NCI-H524 (cell line): Measurements from ENCODE around the gene ASB4.
"Not testable (repeated sequence)": the region's sequence is repeated elsewhere in the genome, so short reads cannot be mapped to it uniquely, and the experiment has no call there.

Experiments
- DNase-seq, 2 experiments: peaks; one replicate each; lab custom pipeline; 2025; lab: John Stamatoyannopoulos, UW

The ASB4 gene

GRCh38 chr7:95485391-95486123, at the start of gene ASB4:
ASB4 (plus strand) TSS chr7:95485943; CDS start chr7:95485972, 29 bp downstream.
- no peak for DNase-seq

GRCh38 chr7:95436407-95436806, 49.3 kb upstream of the ASB4 start:
- DNase-seq, result no peak

GRCh38 chr7:95440394-95441038, 45.2 kb upstream of the ASB4 start:
- DNase-seq, result no peak

GRCh38 chr7:95441042-95441823, 44.5 kb upstream of the ASB4 start:
- DNase-seq, result no peak

GRCh38 chr7:95444796-95445195, 40.9 kb upstream of the ASB4 start:
- no peak for DNase-seq

GRCh38 chr7:95446618-95447017, 39.1 kb upstream of the ASB4 start:
- DNase-seq, result no peak

- DNase-seq, result no peak
Measured at GRCh38 chr7:95454438-95455045, 31.2 kb upstream of the ASB4 start.

GRCh38 chr7:95457947-95458346, 27.8 kb upstream of the ASB4 start:
- DNase-seq, result no peak

- DNase-seq, result not testable (repeated sequence)
Measured at GRCh38 chr7:95460653-95461052, 25.1 kb upstream of the ASB4 start.

GRCh38 chr7:95467912-95468607, 17.7 kb upstream of the ASB4 start:
- DNase-seq, result no peak

- no peak for DNase-seq
Measured at GRCh38 chr7:95469187-95469586, 16.6 kb upstream of the ASB4 start.

- DNase-seq, result peak; percentile 69 to 85
Measured at GRCh38 chr7:95469848-95470247, 15.9 kb upstream of the ASB4 start.

- DNase-seq, result no peak
Measured at GRCh38 chr7:95470452-95470851, 15.3 kb upstream of the ASB4 start.

GRCh38 chr7:95471071-95471470, 14.7 kb upstream of the ASB4 start:
- DNase-seq, result no peak

GRCh38 chr7:95472581-95473161, 13.1 kb upstream of the ASB4 start:
- DNase-seq, result no peak

GRCh38 chr7:95473276-95473985, 12.3 kb upstream of the ASB4 start:
- peak; percentile 94 to 96 for DNase-seq

GRCh38 chr7:95476072-95476847, 9.5 kb upstream of the ASB4 start:
- peak in 1 of 2 experiments; percentile 17 for DNase-seq

GRCh38 chr7:95476904-95477594, 8.7 kb upstream of the ASB4 start:
- peak; percentile 61 to 76 for DNase-seq
